ENCODE data around the gene PLEKHA6. TPM values are rescaled to one million over a fixed set of nuclear protein-coding genes. Genes with fewer than 3 reads are reported as not detected.

The PLEKHA6 gene
- total RNA-seq, 1 experiment from 2014 or later: 2.1 TPM

DNA sequence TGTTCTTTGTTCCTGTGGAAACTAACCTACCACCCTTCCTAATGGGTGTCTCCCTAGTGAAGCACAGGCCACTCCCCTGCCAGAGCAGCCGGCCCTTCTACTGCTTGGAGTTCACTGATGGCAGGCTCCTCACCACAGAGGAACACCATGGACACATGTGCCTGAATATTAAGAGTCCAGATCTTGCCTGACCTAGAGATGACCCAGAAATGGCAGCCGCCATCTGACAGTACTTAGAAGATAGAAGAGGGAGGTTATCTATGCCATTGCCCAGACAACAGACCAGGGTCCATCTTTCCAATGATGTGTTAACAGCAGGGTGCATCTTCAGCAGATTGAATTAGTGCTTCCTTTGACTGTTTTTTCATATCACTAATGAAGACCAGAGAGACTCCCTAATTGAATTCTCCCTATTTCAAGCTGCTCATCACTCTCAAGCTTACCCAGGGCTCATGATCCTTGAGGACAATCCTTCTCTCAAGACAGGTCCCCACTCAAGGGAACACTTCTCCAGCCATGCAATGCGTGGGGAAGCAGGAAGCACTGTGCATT, 59.8 kb downstream of the PLEKHA6 start:
- H3K9me3 ChIP-seq (ENCODE audit: control insufficient read depth, low read depth, low read length): no peaks in the 10 kb centered on the region
- no peak overlapping the region for H4K8ac ChIP-seq (replicated peaks; ENCODE audit: insufficient read length, low read depth, low read length)
- no peak overlapping the region for H3K4me2 ChIP-seq (ENCODE audit: insufficient read depth, insufficient read length, low read length)
- H3K18ac ChIP-seq (ENCODE audit: insufficient read length, low read depth, low read length): no peak overlapping the region
- no peak overlapping the region for H3K56ac ChIP-seq (ENCODE audit: insufficient read length, low read depth, low read length)
- no peak overlapping the region for H3K9ac ChIP-seq (ENCODE audit: extremely low read depth, insufficient read length, low read length)
- H3K27ac Mint-ChIP-seq: no peak overlapping the region; a peak in 1 of 7 replicates
- no peak overlapping the region for H2AFZ ChIP-seq (ENCODE audit: low read length)
- peaks cover 30 to 33% of the 10 kb centered on the region in 2 experiments for H3K4me1 Mint-ChIP-seq
- no peak overlapping the region for H3K4ac ChIP-seq (ENCODE audit: low read depth, low read length)
- no peaks in the 10 kb centered on the region for H3K9me3 Mint-ChIP-seq
- H2BK5ac ChIP-seq (ENCODE audit: insufficient read length, low read length): no peak overlapping the region
- WGBS (ENCODE audit: extremely low coverage, insufficient read length, low lambda C conversion rate): no CpG with 5 or more reads among the region's 3 CpGs
- H3K4me1 ChIP-seq (ENCODE audit: insufficient read depth, low read length): peaks cover 1% of the 10 kb centered on the region; the same call in 1 of the 2 replicates
- no peak overlapping the region for H3K27ac ChIP-seq (ENCODE audit: insufficient read length, low read depth, low read length)
- no peak overlapping the region for H4K5ac ChIP-seq (ENCODE audit: insufficient read length, low read depth, low read length)
- H3K36me3 Mint-ChIP-seq (ENCODE audit: insufficient read depth in 1 of 3, low read depth in 3 of 3): peaks cover 0 to 3% (median 0%) of the 10 kb centered on the region in 3 experiments; a peak in 2 of 7 replicates
- no peaks in the 10 kb centered on the region for H3K23me2 ChIP-seq (ENCODE audit: insufficient read length, low read depth, low read length, poor library complexity, severe bottlenecking)
- no peaks in the 10 kb centered on the region for H3K79me1 ChIP-seq (ENCODE audit: insufficient read depth, low read depth, low read length, poor library complexity, severe bottlenecking)
- DNase-seq: no peak
- peaks cover 15% of the 10 kb centered on the region for H3K27me3 Mint-ChIP-seq (ENCODE audit: low read depth)
- H4K91ac ChIP-seq (ENCODE audit: insufficient read length, low read depth, low read length): no peak overlapping the region
- H2BK20ac ChIP-seq (ENCODE audit: low read depth, low read length, poor library complexity, severe bottlenecking): no peak overlapping the region
- H3K14ac ChIP-seq (ENCODE audit: insufficient read depth, low read length): no peak overlapping the region
- H2BK15ac ChIP-seq (ENCODE audit: low read depth, low read length): no peak overlapping the region
- H3T11ph ChIP-seq (ENCODE audit: low read length): no peak overlapping the region
- H3K79me2 ChIP-seq (ENCODE audit: insufficient read depth, low read length): no peaks in the 10 kb centered on the region
- TF ChIP-seq, protein P1, sequence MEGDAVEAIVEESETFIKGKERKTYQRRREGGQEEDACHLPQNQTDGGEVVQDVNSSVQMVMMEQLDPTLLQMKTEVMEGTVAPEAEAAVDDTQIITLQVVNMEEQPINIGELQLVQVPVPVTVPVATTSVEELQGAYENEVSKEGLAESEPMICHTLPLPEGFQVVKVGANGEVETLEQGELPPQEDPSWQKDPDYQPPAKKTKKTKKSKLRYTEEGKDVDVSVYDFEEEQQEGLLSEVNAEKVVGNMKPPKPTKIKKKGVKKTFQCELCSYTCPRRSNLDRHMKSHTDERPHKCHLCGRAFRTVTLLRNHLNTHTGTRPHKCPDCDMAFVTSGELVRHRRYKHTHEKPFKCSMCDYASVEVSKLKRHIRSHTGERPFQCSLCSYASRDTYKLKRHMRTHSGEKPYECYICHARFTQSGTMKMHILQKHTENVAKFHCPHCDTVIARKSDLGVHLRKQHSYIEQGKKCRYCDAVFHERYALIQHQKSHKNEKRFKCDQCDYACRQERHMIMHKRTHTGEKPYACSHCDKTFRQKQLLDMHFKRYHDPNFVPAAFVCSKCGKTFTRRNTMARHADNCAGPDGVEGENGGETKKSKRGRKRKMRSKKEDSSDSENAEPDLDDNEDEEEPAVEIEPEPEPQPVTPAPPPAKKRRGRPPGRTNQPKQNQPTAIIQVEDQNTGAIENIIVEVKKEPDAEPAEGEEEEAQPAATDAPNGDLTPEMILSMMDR (conservative IDR thresholded peaks at IDR 0.05): no peak
- H2BK12ac ChIP-seq (ENCODE audit: insufficient read length, low read depth, low read length): no peak overlapping the region
- H3K4me3 Mint-ChIP-seq: no peak overlapping the region
- H2AK5ac ChIP-seq (ENCODE audit: insufficient read length, low read length): no peak overlapping the region
- H2BK120ac ChIP-seq (ENCODE audit: low read depth, low read length, poor library complexity, severe bottlenecking): no peak overlapping the region
- no peak overlapping the region for H3K23ac ChIP-seq (ENCODE audit: insufficient read length, low read depth, low read length)
- no peaks in the 10 kb centered on the region for H4K20me1 ChIP-seq (ENCODE audit: control insufficient read depth, insufficient read depth, insufficient read length)
- no peaks in the 10 kb centered on the region for H3K27me3 ChIP-seq (ENCODE audit: insufficient read depth, low read length)
